Measurements from ENCODE around the gene SNRPD1.
"Not testable (repeated sequence)": the region's sequence is repeated elsewhere in the genome, so short reads cannot be mapped to it uniquely, and the experiment has no call there.

Gene SNRPD1

DNA sequence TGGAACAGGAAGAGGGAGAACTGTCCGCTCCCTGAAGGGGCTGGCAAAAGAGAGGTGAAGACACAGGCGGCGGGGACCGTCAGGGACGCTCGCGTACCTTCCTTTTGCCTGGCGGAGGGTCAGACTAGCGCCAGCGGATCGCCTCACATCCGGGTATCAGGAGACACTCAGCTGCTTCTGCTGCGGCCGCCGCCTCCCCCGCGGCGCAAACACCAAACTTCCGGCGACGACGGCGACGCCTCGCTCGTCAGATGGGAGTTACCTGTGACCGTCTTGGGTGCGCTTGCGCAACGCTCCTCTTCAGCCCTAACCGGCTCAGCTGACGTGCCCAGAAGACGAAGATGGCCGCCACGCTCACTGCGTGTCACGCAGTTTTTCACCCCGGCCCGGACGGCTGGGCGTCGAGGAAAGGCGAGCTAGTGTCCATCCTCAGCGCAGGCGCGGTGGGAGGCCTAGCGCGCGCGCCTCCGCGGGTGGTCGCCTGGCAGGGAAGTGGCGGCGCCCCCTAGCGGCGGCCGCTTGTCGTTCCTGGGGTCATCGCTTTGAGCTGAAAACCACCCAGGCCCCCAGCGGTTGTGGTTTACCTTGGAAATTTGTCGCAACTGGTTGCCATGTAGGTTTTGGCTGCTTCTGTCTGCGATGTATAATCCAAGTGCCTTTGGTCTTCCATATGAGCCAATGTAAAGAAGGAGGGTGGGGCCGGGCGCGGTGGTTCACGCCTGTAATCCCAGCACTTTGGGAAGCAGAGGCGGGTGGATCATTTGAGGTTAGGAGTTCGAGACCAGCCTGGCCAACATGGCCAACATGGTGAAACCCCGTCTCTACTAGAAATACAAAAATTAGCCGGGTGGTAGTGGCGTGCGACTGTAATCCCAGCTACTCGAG, 11.3 kb upstream of the SNRPD1 start, which contains the start of gene ESCO1:
Gene ESCO1, minus strand, starts transcription at position 179 of the 885 bp plus-strand sequence. CDS start 25,861 bp downstream, outside the sequence.
- Histone ChIP-seq H3K4me3 (ENCODE audit: low read depth in 1 of 2, low read length in 2 of 2) (peak within 1 kb of the TSS; percentile 86 to 95), H3K9ac (ENCODE audit: low read depth in 1 of 2, low read length in 2 of 2) (peak within 1 kb of the TSS; percentile 95 to 98), H3K27ac (ENCODE audit: low read depth, low read length) (peak within 1 kb of the TSS; percentile 99), H3K4me1 (ENCODE audit: control insufficient read depth in 1 of 2, insufficient read depth in 2 of 2, low read length in 2 of 2) (peaks cover 9 to 27% of the 10 kb centered on the region in 2 donors), H3K27me3 (ENCODE audit: control insufficient read depth in 1 of 2, insufficient read depth in 2 of 2, low read length in 2 of 2) (no peaks in the 10 kb centered on the region), H3K9me3 (ENCODE audit: control insufficient read depth in 1 of 2, low read length in 2 of 2) (no peaks in the 10 kb centered on the region), H3K36me3 (ENCODE audit: control insufficient read depth in 1 of 2, insufficient read depth in 2 of 2, low read length in 2 of 2) (no peaks in the 10 kb centered on the region)

DNA sequence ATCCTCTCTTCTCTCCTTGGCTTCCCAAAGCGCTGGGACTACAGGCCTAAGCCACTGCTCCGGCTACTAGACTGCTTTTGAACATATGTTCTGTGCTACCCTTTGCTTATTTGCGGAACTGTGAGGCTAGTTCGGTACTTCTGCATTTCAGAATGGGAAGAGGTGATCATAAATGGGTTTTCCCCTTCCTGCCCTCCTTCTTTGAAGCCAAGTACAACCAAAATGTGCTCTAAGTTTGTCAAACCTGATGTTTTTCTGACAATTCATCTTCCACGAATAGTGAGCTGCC, 9.9 kb upstream of the SNRPD1 start:
- H3K4me3 ChIP-seq (ENCODE audit: low read depth in 1 of 2, low read length in 2 of 2) = no peak overlapping the region
- H3K27ac ChIP-seq (ENCODE audit: low read depth, low read length) = no peak overlapping the region

DNA sequence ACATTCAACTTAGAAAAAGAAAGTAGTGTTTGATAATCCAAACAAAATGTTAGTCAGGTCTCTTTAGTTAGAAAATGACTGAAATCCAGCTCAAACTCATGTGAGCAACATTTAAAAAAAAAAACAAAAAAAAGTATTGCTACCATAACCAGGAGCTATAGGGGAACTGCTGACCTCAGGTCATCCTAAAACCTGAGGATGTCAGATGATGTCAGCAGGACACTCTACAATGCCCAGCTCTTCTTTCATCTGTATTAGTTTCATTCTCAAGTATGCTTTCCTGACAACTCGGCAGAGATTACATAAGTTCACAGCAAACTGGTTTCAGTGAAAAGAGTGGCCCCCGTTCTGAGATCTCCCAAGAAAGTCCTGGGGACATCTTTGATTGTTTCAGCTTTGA, 7.4 kb upstream of the SNRPD1 start:
- Histone ChIP-seq H3K27me3 (ENCODE audit: control insufficient read depth in 1 of 2, insufficient read depth in 2 of 2, low read length in 2 of 2) (no peaks in the 10 kb centered on the region), H3K27ac (ENCODE audit: low read depth, low read length) (no peak overlapping the region), H3K4me3 (ENCODE audit: low read depth in 1 of 2, low read length in 2 of 2) (no peak overlapping the region), H3K9me3 (ENCODE audit: control insufficient read depth in 1 of 2, low read length in 2 of 2) (no peaks in the 10 kb centered on the region), H3K4me1 (ENCODE audit: control insufficient read depth in 1 of 2, insufficient read depth in 2 of 2, low read length in 2 of 2) (peaks cover 0 to 11% of the 10 kb centered on the region in 2 donors), H3K9ac (ENCODE audit: low read depth in 1 of 2, low read length in 2 of 2) (peak overlapping the region in 1 of 2 donors; percentile 31), H3K36me3 (ENCODE audit: control insufficient read depth in 1 of 2, insufficient read depth in 2 of 2, low read length in 2 of 2) (no peaks in the 10 kb centered on the region)

More for the DNA sequence above, 9.9 kb upstream of the SNRPD1 start:
- peaks cover 9 to 27% of the 10 kb centered on the region in 2 donors for H3K4me1 ChIP-seq (ENCODE audit: control insufficient read depth in 1 of 2, insufficient read depth in 2 of 2, low read length in 2 of 2)
- H3K36me3 ChIP-seq (ENCODE audit: control insufficient read depth in 1 of 2, insufficient read depth in 2 of 2, low read length in 2 of 2) = no peaks in the 10 kb centered on the region
- no peaks in the 10 kb centered on the region for H3K9me3 ChIP-seq (ENCODE audit: control insufficient read depth in 1 of 2, low read length in 2 of 2)
- no peak overlapping the region for H3K9ac ChIP-seq (ENCODE audit: low read depth in 1 of 2, low read length in 2 of 2)
- no peaks in the 10 kb centered on the region for H3K27me3 ChIP-seq (ENCODE audit: control insufficient read depth in 1 of 2, insufficient read depth in 2 of 2, low read length in 2 of 2)

DNA sequence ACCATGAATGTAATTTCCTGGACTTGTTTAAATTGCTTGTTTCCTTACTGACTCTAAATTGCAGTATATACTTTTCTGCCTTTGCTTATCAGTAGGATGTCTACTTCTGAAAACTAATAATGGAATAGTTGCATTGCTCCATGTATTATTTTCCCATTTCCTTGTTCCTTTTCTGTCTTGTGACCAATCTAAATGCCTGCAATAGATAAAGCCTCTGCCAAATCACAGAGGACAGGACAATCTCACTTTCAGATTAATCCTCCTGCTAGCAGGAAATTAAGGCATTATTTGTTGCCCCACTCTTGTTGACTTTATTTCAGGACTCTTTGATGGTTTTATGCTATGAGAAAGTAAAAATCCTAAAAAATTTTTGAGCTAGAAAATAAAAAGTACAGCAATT, 6.9 kb upstream of the SNRPD1 start:
- no peaks in the 10 kb centered on the region for H3K9me3 ChIP-seq (ENCODE audit: control insufficient read depth in 1 of 2, low read length in 2 of 2)
- no peak overlapping the region for H3K4me3 ChIP-seq (ENCODE audit: low read depth in 1 of 2, low read length in 2 of 2)
- no peaks in the 10 kb centered on the region for H3K36me3 ChIP-seq (ENCODE audit: control insufficient read depth in 1 of 2, insufficient read depth in 2 of 2, low read length in 2 of 2)
- H3K9ac ChIP-seq (ENCODE audit: low read depth in 1 of 2, low read length in 2 of 2) = peak overlapping the region in 1 of 2 donors; percentile 31
- H3K27ac ChIP-seq (ENCODE audit: low read depth, low read length) = no peak overlapping the region
- no peaks in the 10 kb centered on the region for H3K27me3 ChIP-seq (ENCODE audit: control insufficient read depth in 1 of 2, insufficient read depth in 2 of 2, low read length in 2 of 2)
- peaks cover 0 to 11% of the 10 kb centered on the region in 2 donors for H3K4me1 ChIP-seq (ENCODE audit: control insufficient read depth in 1 of 2, insufficient read depth in 2 of 2, low read length in 2 of 2)

DNA sequence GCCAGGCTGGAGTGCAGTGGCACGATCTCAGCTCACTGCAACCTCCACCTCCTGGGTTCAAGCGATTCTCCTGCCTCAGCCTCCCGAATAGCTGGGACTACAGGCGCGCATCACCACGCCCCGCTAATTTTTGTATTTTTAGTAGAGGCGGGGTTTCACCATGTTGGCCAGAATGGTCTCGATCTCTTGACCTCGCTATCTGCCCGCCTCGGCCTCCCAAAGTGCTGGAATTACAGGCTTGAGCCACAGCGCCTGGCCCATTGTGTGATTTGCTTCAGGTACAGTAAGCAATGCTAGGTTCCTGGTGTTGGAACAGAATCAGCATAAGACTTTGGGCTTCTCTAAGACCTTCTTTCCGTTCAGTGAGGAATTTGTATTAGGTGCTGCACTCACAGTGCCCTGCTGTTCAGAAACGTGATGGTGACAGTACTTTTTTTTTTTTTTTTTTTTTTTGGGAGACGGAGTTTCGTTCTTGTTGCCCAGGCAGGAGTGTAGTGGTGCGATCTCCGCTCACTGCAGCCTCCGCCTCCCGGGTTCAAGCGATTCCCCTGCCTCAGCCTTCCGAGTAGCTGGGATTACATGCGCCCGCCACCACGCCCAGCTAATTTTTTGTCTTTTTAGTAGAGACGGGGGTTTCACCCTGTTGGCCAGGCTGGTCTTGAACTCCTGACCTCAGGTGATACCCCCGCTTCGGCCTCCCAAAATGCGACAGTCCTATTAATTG, 551 bp upstream of the SNRPD1 start:
- H3K4me3 ChIP-seq (ENCODE audit: low read depth in 1 of 2, low read length in 2 of 2) = peak overlapping the region; percentile 95 to 99
- H3K27me3 ChIP-seq (ENCODE audit: control insufficient read depth in 1 of 2, insufficient read depth in 2 of 2, low read length in 2 of 2); H3K9me3 ChIP-seq (ENCODE audit: control insufficient read depth in 1 of 2, low read length in 2 of 2); H3K36me3 ChIP-seq (ENCODE audit: control insufficient read depth in 1 of 2, insufficient read depth in 2 of 2, low read length in 2 of 2): not testable (repeated sequence)
- peak overlapping the region; percentile 10 for H3K27ac ChIP-seq (ENCODE audit: low read depth, low read length)
- peaks cover 7 to 11% of the 10 kb centered on the region in 2 donors for H3K4me1 ChIP-seq (ENCODE audit: control insufficient read depth in 1 of 2, insufficient read depth in 2 of 2, low read length in 2 of 2)
- H3K9ac ChIP-seq (ENCODE audit: low read depth in 1 of 2, low read length in 2 of 2) = peak overlapping the region; percentile 82 to 85

DNA sequence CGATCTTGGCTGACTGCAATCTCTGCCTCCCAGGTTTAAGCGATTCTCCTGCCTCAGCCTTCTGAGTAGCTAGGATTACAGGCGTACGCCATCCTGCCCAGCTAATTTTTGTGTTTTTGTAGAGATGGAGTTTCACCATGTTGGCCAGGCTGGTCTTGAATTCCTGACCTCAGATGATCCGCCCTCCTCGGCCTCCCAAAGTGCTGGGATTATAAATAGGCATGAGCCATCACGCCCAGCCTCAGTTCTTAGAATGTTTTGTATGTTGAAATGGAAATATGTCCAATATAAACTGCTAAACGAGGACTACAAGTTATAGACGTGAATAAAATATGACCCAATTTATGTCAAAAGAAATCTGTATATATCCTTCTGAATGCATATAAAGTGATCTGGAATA, 9.5 kb downstream of the SNRPD1 start:
- not testable (repeated sequence) for H3K27ac ChIP-seq (ENCODE audit: low read depth, low read length); H3K9ac ChIP-seq (ENCODE audit: low read depth in 1 of 2, low read length in 2 of 2); H3K4me1 ChIP-seq (ENCODE audit: control insufficient read depth in 1 of 2, insufficient read depth in 2 of 2, low read length in 2 of 2); H3K27me3 ChIP-seq (ENCODE audit: control insufficient read depth in 1 of 2, insufficient read depth in 2 of 2, low read length in 2 of 2); H3K9me3 ChIP-seq (ENCODE audit: control insufficient read depth in 1 of 2, low read length in 2 of 2); H3K4me3 ChIP-seq (ENCODE audit: low read depth in 1 of 2, low read length in 2 of 2)
- H3K36me3 ChIP-seq (ENCODE audit: control insufficient read depth in 1 of 2, insufficient read depth in 2 of 2, low read length in 2 of 2) = peaks cover 5 to 30% of the 10 kb centered on the region in 2 donors

DNA sequence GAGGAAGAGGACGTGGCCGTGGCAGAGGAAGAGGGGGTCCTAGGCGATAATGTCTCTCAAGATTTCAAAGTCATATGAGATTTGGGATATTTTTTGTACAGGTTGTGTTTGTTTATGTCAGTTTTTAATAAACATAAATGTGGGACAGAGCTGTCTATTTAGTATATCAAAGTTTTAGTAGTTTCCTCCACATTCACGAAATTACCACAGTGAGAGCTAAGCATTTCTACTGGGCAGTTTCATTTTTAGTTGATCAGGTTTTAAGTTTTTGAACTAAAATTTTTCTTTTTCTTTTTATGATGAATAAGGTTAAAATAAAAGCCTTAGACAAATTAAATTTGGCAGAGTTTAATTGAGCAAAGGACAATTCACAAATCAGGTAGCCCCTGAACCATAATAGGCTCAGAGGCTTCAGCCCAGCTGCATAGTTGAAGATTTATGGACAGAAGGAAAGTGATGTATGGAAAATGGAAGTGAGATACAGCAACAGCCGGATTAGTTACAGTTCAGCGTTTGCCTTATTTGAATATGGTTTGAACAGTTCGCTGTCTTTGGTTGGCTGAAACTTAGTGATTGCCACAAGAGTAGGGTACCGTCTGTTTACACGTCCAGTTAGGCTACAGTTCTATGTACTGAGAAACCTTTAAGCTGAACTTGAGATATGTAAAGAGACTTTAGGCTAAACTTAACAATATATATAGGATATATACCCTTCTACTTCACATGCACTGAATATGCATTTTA, 17.1 kb downstream of the SNRPD1 start:
- Histone ChIP-seq H3K4me3 (ENCODE audit: low read depth in 1 of 2, low read length in 2 of 2) (no peak overlapping the region), H3K27ac (ENCODE audit: low read depth, low read length) (no peak overlapping the region)

DNA sequence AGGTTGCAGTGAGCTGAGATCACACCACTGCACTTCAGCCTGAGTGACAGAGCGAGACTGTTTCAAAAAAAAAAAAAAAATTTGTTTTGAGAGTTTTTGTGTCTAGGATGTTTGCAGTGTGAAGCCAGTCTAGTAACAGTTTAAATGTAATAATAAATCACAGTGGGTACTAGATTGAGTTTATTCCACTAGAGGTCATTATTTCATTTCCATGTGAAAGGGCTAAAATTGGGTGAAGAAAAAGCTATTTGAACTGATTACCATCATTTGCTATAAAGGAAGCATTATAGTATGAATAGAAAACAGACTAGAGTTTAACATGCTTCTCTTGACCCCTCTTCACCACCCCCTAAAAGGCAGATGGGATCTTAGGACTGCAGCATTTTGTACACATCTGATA, 20.3 kb downstream of the SNRPD1 start:
- Histone ChIP-seq H3K9ac (ENCODE audit: low read depth in 1 of 2, low read length in 2 of 2) (no peak overlapping the region), H3K4me3 (ENCODE audit: low read depth in 1 of 2, low read length in 2 of 2) (no peak overlapping the region), H3K9me3 (ENCODE audit: control insufficient read depth in 1 of 2, low read length in 2 of 2) (no peaks in the 10 kb centered on the region), H3K27me3 (ENCODE audit: control insufficient read depth in 1 of 2, insufficient read depth in 2 of 2, low read length in 2 of 2) (no peaks in the 10 kb centered on the region), H3K4me1 (ENCODE audit: control insufficient read depth in 1 of 2, insufficient read depth in 2 of 2, low read length in 2 of 2) (no peaks in the 10 kb centered on the region), H3K27ac (ENCODE audit: low read depth, low read length) (no peak overlapping the region), H3K36me3 (ENCODE audit: control insufficient read depth in 1 of 2, insufficient read depth in 2 of 2, low read length in 2 of 2) (peaks cover 8 to 26% of the 10 kb centered on the region in 2 donors)

More for the DNA sequence above, 17.1 kb downstream of the SNRPD1 start:
- no peaks in the 10 kb centered on the region for H3K4me1 ChIP-seq (ENCODE audit: control insufficient read depth in 1 of 2, insufficient read depth in 2 of 2, low read length in 2 of 2)
- no peaks in the 10 kb centered on the region for H3K9me3 ChIP-seq (ENCODE audit: control insufficient read depth in 1 of 2, low read length in 2 of 2)
- H3K36me3 ChIP-seq (ENCODE audit: control insufficient read depth in 1 of 2, insufficient read depth in 2 of 2, low read length in 2 of 2) = peaks cover 8 to 37% of the 10 kb centered on the region in 2 donors
- no peak overlapping the region for H3K9ac ChIP-seq (ENCODE audit: low read depth in 1 of 2, low read length in 2 of 2)
- H3K27me3 ChIP-seq (ENCODE audit: control insufficient read depth in 1 of 2, insufficient read depth in 2 of 2, low read length in 2 of 2) = no peaks in the 10 kb centered on the region

DNA sequence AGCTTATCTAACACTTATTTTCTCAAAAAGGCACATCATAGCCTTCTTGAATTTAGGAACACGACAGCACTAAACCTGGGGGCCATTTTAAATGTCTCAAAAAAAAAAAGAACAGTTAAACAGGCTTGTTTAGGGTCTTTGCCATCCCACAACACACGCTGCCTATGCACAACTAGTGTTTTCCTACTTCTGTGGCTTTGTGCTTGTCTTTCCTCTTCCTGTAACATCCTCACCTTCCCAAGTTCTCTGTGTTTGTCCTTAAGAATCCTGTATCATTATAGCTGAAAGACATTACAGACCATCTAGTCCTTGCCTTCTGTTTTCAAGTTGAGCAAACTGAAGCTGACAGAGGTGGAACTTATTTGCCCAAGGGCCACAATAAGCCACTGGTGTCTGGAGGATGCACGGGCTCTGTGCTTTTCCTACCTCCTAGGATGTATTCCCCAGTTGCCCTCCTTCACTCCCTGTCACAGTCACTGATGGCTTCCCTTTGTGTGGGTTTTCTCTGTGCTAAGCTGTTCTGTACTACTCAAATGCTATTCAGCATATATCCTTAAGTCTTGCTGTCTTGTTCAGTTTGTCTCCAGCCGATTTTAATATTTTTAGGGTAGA, 22.6 kb downstream of the SNRPD1 start:
- Histone ChIP-seq H3K9ac (ENCODE audit: low read depth in 1 of 2, low read length in 2 of 2) (no peak overlapping the region), H3K27ac (ENCODE audit: low read depth, low read length) (no peak overlapping the region), H3K27me3 (ENCODE audit: control insufficient read depth in 1 of 2, insufficient read depth in 2 of 2, low read length in 2 of 2) (no peaks in the 10 kb centered on the region), H3K4me3 (ENCODE audit: low read depth in 1 of 2, low read length in 2 of 2) (no peak overlapping the region), H3K36me3 (ENCODE audit: control insufficient read depth in 1 of 2, insufficient read depth in 2 of 2, low read length in 2 of 2) (peaks cover 5 to 13% of the 10 kb centered on the region in 2 donors), H3K4me1 (ENCODE audit: control insufficient read depth in 1 of 2, insufficient read depth in 2 of 2, low read length in 2 of 2) (no peaks in the 10 kb centered on the region), H3K9me3 (ENCODE audit: control insufficient read depth in 1 of 2, low read length in 2 of 2) (no peaks in the 10 kb centered on the region)
